ENCODE data around the gene RYR2.

RYR2 gene

GRCh38 chr1:237478082-237478481 is 436.1 kb downstream of the RYR2 start:
- Mint-ChIP-seq H3K27me3 (ENCODE audit: low read depth, poor library complexity) (no peaks in the 10 kb centered on the region), H3K9me3 (no peaks in the 10 kb centered on the region), H3K27ac (no peak overlapping the region), H3K4me3 (no peak overlapping the region), H3K4me1 (no peaks in the 10 kb centered on the region), H3K36me3 (ENCODE audit: low read depth) (no peaks in the 10 kb centered on the region)
- TF ChIP-seq CTCF (IDR thresholded peaks at IDR 0.05), result no peak
- DNase-seq, result no peak

- H3K36me3 Mint-ChIP-seq (ENCODE audit: low read depth), result no peaks in the 10 kb centered on the region
- H3K9me3 Mint-ChIP-seq, result no peaks in the 10 kb centered on the region
- no peaks in the 10 kb centered on the region for H3K4me1 Mint-ChIP-seq
- H3K27me3 Mint-ChIP-seq (ENCODE audit: low read depth, poor library complexity), result no peaks in the 10 kb centered on the region
- H3K27ac Mint-ChIP-seq, result no peak overlapping the region
- no peak for DNase-seq
- TF ChIP-seq CTCF (IDR thresholded peaks at IDR 0.05), result no peak
- H3K4me3 Mint-ChIP-seq, result no peak overlapping the region
Measured at GRCh38 chr1:237478842-237479241, 436.9 kb downstream of the RYR2 start.

- H3K27ac Mint-ChIP-seq, result no peak overlapping the region
- H3K36me3 Mint-ChIP-seq (ENCODE audit: low read depth), result no peaks in the 10 kb centered on the region
- no peaks in the 10 kb centered on the region for H3K9me3 Mint-ChIP-seq
- H3K4me3 Mint-ChIP-seq, result no peak overlapping the region
- DNase-seq, result no peak
- H3K4me1 Mint-ChIP-seq, result no peaks in the 10 kb centered on the region
- no peak for TF ChIP-seq CTCF (IDR thresholded peaks at IDR 0.05)
- H3K27me3 Mint-ChIP-seq (ENCODE audit: low read depth, poor library complexity), result no peaks in the 10 kb centered on the region
Measured at GRCh38 chr1:237482777-237483176, 440.8 kb downstream of the RYR2 start.

- no peak overlapping the region for H3K27ac Mint-ChIP-seq
- no peaks in the 10 kb centered on the region for H3K9me3 Mint-ChIP-seq
- H3K4me1 Mint-ChIP-seq, result no peaks in the 10 kb centered on the region
- peaks cover 4% of the 10 kb centered on the region for H3K27me3 Mint-ChIP-seq (ENCODE audit: low read depth, poor library complexity)
- peak; percentile 17 for TF ChIP-seq CTCF (IDR thresholded peaks at IDR 0.05)
- H3K4me3 Mint-ChIP-seq, result no peak overlapping the region
- no peaks in the 10 kb centered on the region for H3K36me3 Mint-ChIP-seq (ENCODE audit: low read depth)
- no peak for DNase-seq
Measured at GRCh38 chr1:237492359-237492758, 450.4 kb downstream of the RYR2 start.

GRCh38 chr1:237500566-237500965 is 458.6 kb downstream of the RYR2 start:
- H3K36me3 Mint-ChIP-seq (ENCODE audit: low read depth), result no peaks in the 10 kb centered on the region
- peaks cover 4% of the 10 kb centered on the region for H3K27me3 Mint-ChIP-seq (ENCODE audit: low read depth, poor library complexity)
- H3K4me1 Mint-ChIP-seq, result no peaks in the 10 kb centered on the region
- TF ChIP-seq CTCF (IDR thresholded peaks at IDR 0.05), result no peak
- H3K4me3 Mint-ChIP-seq, result no peak overlapping the region
- H3K27ac Mint-ChIP-seq, result no peak overlapping the region
- no peak for DNase-seq
- H3K9me3 Mint-ChIP-seq, result no peaks in the 10 kb centered on the region

- Mint-ChIP-seq H3K27me3 (ENCODE audit: low read depth, poor library complexity) (peaks cover 4% of the 10 kb centered on the region), H3K4me3 (no peak overlapping the region), H3K4me1 (no peaks in the 10 kb centered on the region), H3K36me3 (ENCODE audit: low read depth) (no peaks in the 10 kb centered on the region), H3K9me3 (no peaks in the 10 kb centered on the region), H3K27ac (no peak overlapping the region)
- no peak for TF ChIP-seq CTCF (IDR thresholded peaks at IDR 0.05)
- DNase-seq, result no peak
Measured at GRCh38 chr1:237503292-237503691, 461.3 kb downstream of the RYR2 start.

All from nephron progenitor cell (in vitro differentiated cells).